Epithelial cell of alveolus of lung (primary cell): Measurements from ENCODE around the gene SLC7A8. TPM values are rescaled to one million over a fixed set of nuclear protein-coding genes. Genes with fewer than 3 reads are reported as not detected.

Source experiments
- total RNA-seq: library from RNA; depleted of rRNA; stranded (reverse); fragments of >200 nt; gene quantifications from 2 replicates; pipeline ENCODE4 v1.2.1, GENCODE V29; 2015

SLC7A8 gene
- total RNA-seq, result 0.26 and 4.6 TPM in 2 replicates

GRCh38 chr14:23183479-23183878, at the start of gene SLC7A8:
Gene SLC7A8 (minus strand): TSS chr14:23183660. CDS start chr14:23182914, 746 bp downstream.

GRCh38 chr14:23118506-23119362, 64.7 kb downstream of the SLC7A8 start, which contains the start of gene CEBPE:
Gene CEBPE (minus strand): TSS chr14:23119255. CDS start chr14:23119091, 164 bp downstream.

GRCh38 chr14:23104591-23105347, 78.7 kb downstream of the SLC7A8 start, which contains the start of gene CIROP:
Gene CIROP (minus strand): TSS chr14:23104989. CDS start chr14:23104920, 69 bp downstream.

GRCh38 chr14:23095196-23096108, 88.0 kb downstream of the SLC7A8 start, which contains the start of gene C14orf119:
Gene C14orf119 (plus strand): TSS chr14:23095505. CDS start chr14:23097659, 2,154 bp downstream.

GRCh38 chr14:23094666-23095195, 88.7 kb downstream of the SLC7A8 start, which contains the start of gene ACIN1:
Gene ACIN1 (minus strand): TSS chr14:23095136. CDS start chr14:23095112, 24 bp downstream.

Other genes with a start within 250 kb of the SLC7A8 start
- 52.2 and 55.6 TPM in 2 replicates for gene HAUS4, start 226.6 kb downstream of the SLC7A8 start, total RNA-seq
- gene AJUBA, start 201.1 kb downstream of the SLC7A8 start, total RNA-seq, result 17.0 and 22.6 TPM in 2 replicates
- gene C14orf93, start 173.5 kb downstream of the SLC7A8 start, total RNA-seq, result 9.8 and 13.2 TPM in 2 replicates
- 234 and 386 TPM in 2 replicates for gene PSMB5, start 148.8 kb downstream of the SLC7A8 start, total RNA-seq
- gene PSMB11, start 141.4 kb downstream of the SLC7A8 start, total RNA-seq, result not detected in 2 replicates
- gene CDH24, start 126.1 kb downstream of the SLC7A8 start, total RNA-seq, result 5.8 and 12.5 TPM in 2 replicates
- 53.3 and 99.1 TPM in 2 replicates for gene ACIN1, start 88.5 kb downstream of the SLC7A8 start, total RNA-seq
- gene C14orf119, start 88.2 kb downstream of the SLC7A8 start, total RNA-seq, result 53.2 and 53.3 TPM in 2 replicates
- gene CIROP, start 78.7 kb downstream of the SLC7A8 start, total RNA-seq, result 0.88 TPM in 1 of 2 replicates, not detected in the other
- not detected in 2 replicates for gene CEBPE, start 64.4 kb downstream of the SLC7A8 start, total RNA-seq
- not detected in 2 replicates for gene RNF212B, start 54.3 kb upstream of the SLC7A8 start, total RNA-seq
- gene HOMEZ, start 102.5 kb upstream of the SLC7A8 start, total RNA-seq, result 9.1 and 16.4 TPM in 2 replicates
- gene PPP1R3E, start 119.2 kb upstream of the SLC7A8 start, total RNA-seq, result 1.6 and 4.7 TPM in 2 replicates
- 12.0 and 18.4 TPM in 2 replicates for gene BCL2L2, start 123.2 kb upstream of the SLC7A8 start, total RNA-seq
- 40.2 and 60.3 TPM in 2 replicates for gene PABPN1, start 137.8 kb upstream of the SLC7A8 start, total RNA-seq
- 34.6 and 59.7 TPM in 2 replicates for gene SLC22A17, start 169.2 kb upstream of the SLC7A8 start, total RNA-seq
- 21.6 and 34.2 TPM in 2 replicates for gene EFS, start 181.5 kb upstream of the SLC7A8 start, total RNA-seq
- not detected in 2 replicates for gene IL25, start 189.1 kb upstream of the SLC7A8 start, total RNA-seq
- 2.2 TPM in 1 of 2 replicates, not detected in the other for gene CMTM5, start 193.4 kb upstream of the SLC7A8 start, total RNA-seq
- gene MYH6, start 224.6 kb upstream of the SLC7A8 start, total RNA-seq, result not detected in 2 replicates